IMR-90 (cell line): ENCODE measurements around the gene PPARG. TPM values are rescaled to one million over a fixed set of nuclear protein-coding genes. Genes with fewer than 3 reads are reported as not detected.

Source experiments
- ATAC-seq: fragments of 200-7000 bp; cut with Tn5 transposase; 2 replicates; pipeline ENCODE4 v1.9.1; 2020; ENCODE audit warnings: low read depth, mild to moderate bottlenecking, moderate library complexity
- BruUV-seq: library from RNA; stranded (reverse); fragments of 400-500 nt; replicated peaks from 2 replicates; lab custom pipeline; 2021; lab: Mats Ljungman, UMichigan
- CTCF ChIA-PET: fragments of 300-600 bp; formaldehyde crosslinking; extraction: SDS; loops from one replicate; lab custom pipeline; 2021; ENCODE audit warnings: antibody characterized with exemption; lab: Yijun Ruan, JAX
- POLR2A ChIA-PET: fragments of 300-600 bp; sonication (Branson Sonifier 250); formaldehyde crosslinking; loops from one replicate; lab custom pipeline; 2022; ENCODE audit warnings: antibody characterized with exemption; ENCODE audit not compliant: unreplicated experiment; lab: Charles Lee
- DNase-seq: peaks from one replicate; pipeline ENCODE4 v3.0.0; 2013
- H2AFZ ChIP-seq: replicated peaks from 2 replicates; pipeline ENCODE3; 2013; ENCODE audit warnings: low read length, mild to moderate bottlenecking; ENCODE audit not compliant: poor library complexity
- H2AK5ac ChIP-seq: 2 replicates; pipeline ENCODE4 v1.6.1; 2013; ENCODE audit warnings: low read depth, low read length, inconsistent platforms
- H2AK9ac ChIP-seq: replicated peaks from 2 replicates; pipeline ENCODE3; 2013; ENCODE audit warnings: mild to moderate bottlenecking, low read depth, low read length, moderate library complexity; ENCODE audit not compliant: poor library complexity
- H2BK120ac ChIP-seq: 2 replicates; pipeline ENCODE4 v1.6.1; 2013; ENCODE audit warnings: low read depth, low read length, inconsistent platforms
- H2BK15ac ChIP-seq: 3 replicates; pipeline ENCODE4 v1.6.1; 2013; ENCODE audit warnings: low read depth, low read length, inconsistent platforms
- H2BK20ac ChIP-seq: 2 replicates; pipeline ENCODE4 v1.6.1; 2013; ENCODE audit warnings: low read depth, mild to moderate bottlenecking, inconsistent platforms, low read length, moderate library complexity
- H2BK5ac ChIP-seq: 2 replicates; pipeline ENCODE4 v1.6.1; 2013; ENCODE audit warnings: mild to moderate bottlenecking, low read depth, low read length, inconsistent platforms; ENCODE audit not compliant: poor library complexity, severe bottlenecking
- H3K14ac ChIP-seq: replicated peaks from 2 replicates; pipeline ENCODE4 v1.6.1; 2013; ENCODE audit warnings: low read depth, low read length, inconsistent platforms
- H3K18ac ChIP-seq: 2 replicates; pipeline ENCODE4 v1.6.1; 2013; ENCODE audit warnings: low read depth, low read length, control low read depth
- H3K23ac ChIP-seq: 2 replicates; pipeline ENCODE4 v1.6.1; 2013; ENCODE audit warnings: low read depth, low read length, inconsistent platforms
- H3K27ac ChIP-seq: 2 replicates; pipeline ENCODE4 v1.5.1; 2013; ENCODE audit warnings: mild to moderate bottlenecking, control low read depth, low read length; ENCODE audit not compliant: insufficient read depth
- H3K27me3 ChIP-seq: 2 replicates; pipeline ENCODE4 v1.6.1; 2013; ENCODE audit warnings: low read length; ENCODE audit not compliant: control insufficient read depth, insufficient read depth
- H3K36me3 ChIP-seq: 2 replicates; pipeline ENCODE4 v1.6.1; 2013; ENCODE audit warnings: low read length, mixed read lengths; ENCODE audit not compliant: control insufficient read depth, insufficient read depth
- H3K4ac ChIP-seq: 2 replicates; pipeline ENCODE4 v1.6.1; 2013; ENCODE audit warnings: low read depth, low read length, inconsistent platforms
- H3K4me1 ChIP-seq: 2 replicates; pipeline ENCODE4 v1.6.1; 2013; ENCODE audit warnings: low read length, mixed read lengths; ENCODE audit not compliant: control insufficient read depth, insufficient read depth
- H3K4me2 ChIP-seq: 2 replicates; pipeline ENCODE4 v1.6.1; 2013; ENCODE audit warnings: low read depth, mild to moderate bottlenecking, control low read depth, low read length, moderate library complexity
- H3K4me3 ChIP-seq: 2 replicates; pipeline ENCODE4 v1.5.1; 2013; ENCODE audit warnings: low read depth, mild to moderate bottlenecking, control low read depth, low read length, moderate library complexity; ENCODE audit not compliant: insufficient read depth
- H3K56ac ChIP-seq: 2 replicates; pipeline ENCODE4 v1.6.1; 2013; ENCODE audit warnings: low read length, inconsistent platforms; ENCODE audit not compliant: insufficient read depth; ENCODE audit errors: extremely low read depth
- H3K79me1 ChIP-seq, 2 experiments: 2 replicates each; pipeline ENCODE4 v1.6.1; 2013; ENCODE audit warnings: low read length in 2 of 2, inconsistent platforms in 1 of 2, low read depth in 1 of 2
- H3K9ac ChIP-seq: 2 replicates; pipeline ENCODE4 v1.6.1; 2013; ENCODE audit warnings: low read depth, low read length, control low read depth
- H3K9me1 ChIP-seq: 2 replicates; pipeline ENCODE4 v1.6.1; 2013; ENCODE audit warnings: low read length, inconsistent platforms; ENCODE audit not compliant: insufficient read depth
- H3K9me3 ChIP-seq: 2 replicates; pipeline ENCODE4 v1.6.1; 2013; ENCODE audit warnings: low read length; ENCODE audit not compliant: control insufficient read depth, insufficient read depth
- H4K20me1 ChIP-seq: 2 replicates; pipeline ENCODE4 v1.6.1; 2013; ENCODE audit warnings: low read length, inconsistent platforms; ENCODE audit not compliant: insufficient read depth
- H4K5ac ChIP-seq: 2 replicates; pipeline ENCODE4 v1.6.1; 2013; ENCODE audit warnings: mild to moderate bottlenecking, low read depth, low read length, control low read depth
- H4K8ac ChIP-seq, 2 experiments: 2 replicates each; pipeline ENCODE4 v1.6.1; 2013; ENCODE audit warnings: low read depth in 2 of 2, low read length in 2 of 2, control low read depth in 1 of 2, inconsistent platforms in 1 of 2
- H4K91ac ChIP-seq: 2 replicates; pipeline ENCODE4 v1.6.1; 2013; ENCODE audit warnings: low read depth, low read length, inconsistent platforms; ENCODE audit not compliant: insufficient read depth
- ELK1 ChIP-seq: fragments of 150-350 bp; IDR thresholded peaks from 2 replicates; pipeline ENCODE4 v1.6.1; 2016; ENCODE audit warnings: low read depth, mild to moderate bottlenecking, low read length, moderate library complexity, borderline replicate concordance
- MAFK ChIP-seq: IDR thresholded peaks from 2 replicates; pipeline ENCODE4 v1.6.1; 2012; ENCODE audit warnings: low read depth, low read length, improper control_type of control experiment
- MAZ ChIP-seq: IDR thresholded peaks from 2 replicates; pipeline ENCODE4 v1.6.1; 2012; ENCODE audit warnings: low read depth, mild to moderate bottlenecking, low read length, improper control_type of control experiment, moderate library complexity, borderline replicate concordance
- RAD21 ChIP-seq: IDR thresholded peaks from 2 replicates; pipeline ENCODE4 v1.6.1; 2012; ENCODE audit warnings: low read length, improper control_type of control experiment
- RCOR1 ChIP-seq: IDR thresholded peaks from 2 replicates; pipeline ENCODE4 v1.6.1; 2012; ENCODE audit warnings: mild to moderate bottlenecking, low read length, improper control_type of control experiment; ENCODE audit not compliant: insufficient replicate concordance
- WGBS, 2 experiments: methylation state at CpG; one replicate each; pipeline versions ENCODE4 v1.1.5 to v1.1.7; 2013; ENCODE audit warnings: missing lambda C conversion rate in 2 of 2; ENCODE audit not compliant: insufficient read length in 1 of 2; ENCODE audit errors: extremely low coverage in 2 of 2; 5-methylcytosine and 5-hydroxymethylcytosine counted together
- dilution Hi-C: fragments of 300-500 bp; cut with HindIII; formaldehyde crosslinking; loops from one replicate; pipeline ENCODE4 v1.14.3; 2018; ENCODE audit warnings: low sequenced_read_pairs; ENCODE audit not compliant: unreplicated experiment
- in situ Hi-C: fragments of 300-500 bp; cut with MboI; formaldehyde crosslinking; loops from 3 replicates; pipeline ENCODE4 v1.14.3; 2019; ENCODE audit warnings: low sequenced_read_pairs, inconsistent platforms, mixed read lengths
- intact Hi-C: fragments of 100-400 bp; cut with micrococcal nuclease; formaldehyde crosslinking; loops from 2 replicates; pipeline ENCODE4 v1.10.0; 2022
- polyA plus RNA-seq, 3 experiments: library from polyadenylated mRNA; depleted of rRNA; stranded (reverse); fragments of >200 nt; gene quantifications; 2 replicates each; pipeline ENCODE4 v1.2.3, GENCODE V29; 2012; ENCODE audit warnings: low replicate concordance in 1 of 3
- total RNA-seq: library from RNA; depleted of rRNA; stranded (reverse); fragments of >200 nt; gene quantifications from 2 replicates; pipeline ENCODE4 v1.2.3, GENCODE V29; 2012

Gene PPARG
- total and polyA plus RNA-seq, 2 of the 4 experiments (the other 2 are of a cell fraction): 11.2 to 23.8 TPM

GRCh38 chr3:12325586-12326515 lies 37.0 kb downstream of the PPARG start:
- Histone ChIP-seq H3K4me3 (no peak overlapping the region), H2AK9ac (no peak overlapping the region), H3K9ac (no peak overlapping the region), H2AFZ (no peak overlapping the region), H3K14ac (no peak overlapping the region), H2BK5ac (no peak overlapping the region), H3K4me1 (peaks cover 2% of the 10 kb centered on the region; the same call in 1 of the 2 replicates), H3K4me2 (no peak overlapping the region), H2BK20ac (no peak overlapping the region), H3K56ac (no peak overlapping the region), H2BK15ac (no peak overlapping the region), H2BK120ac (no peak overlapping the region), H3K4ac (no peak overlapping the region), H3K9me1 (no peaks in the 10 kb centered on the region), H3K27ac (no peak overlapping the region), H3K9me3 (no peaks in the 10 kb centered on the region), H3K23ac (no peak overlapping the region), H4K5ac (no peak overlapping the region), H3K36me3 (no peaks in the 10 kb centered on the region), H4K8ac (no peak overlapping the region), H3K79me1 (no peaks in the 10 kb centered on the region; a peak in 1 of 4 replicates), H4K91ac (no peak overlapping the region), H2AK5ac (no peak overlapping the region), H4K20me1 (no peaks in the 10 kb centered on the region), H3K27me3 (no peaks in the 10 kb centered on the region), H3K18ac (no peak overlapping the region; the same call in 1 of the 2 replicates)
- ATAC-seq: no peak
- ChIA-PET POLR2A (no interaction called here), CTCF (no interaction called here)
- WGBS, 2 experiments: no CpG with 5 or more reads among the region's 4 CpGs
- in situ Hi-C loops (no loop called here), dilution Hi-C loops (no loop called here), intact Hi-C loops (no loop called here)
- DNase-seq: peak; percentile 18
- TF ChIP-seq ELK1: no peak
- no peak for TF ChIP-seq MAFK
- no peak for TF ChIP-seq MAZ
- no peak for TF ChIP-seq RAD21
- no peak for TF ChIP-seq RCOR1
- BruUV-seq: no TSS peak
